DND-41 (cell line): ENCODE results near the gene ZNF138.

Experiments used
- ATAC-seq: fragments of 200-7000 bp; cut with Tn5 transposase; 3 replicates; pipeline ENCODE4 v1.9.1; 2021; ENCODE audit warnings: low read depth; ENCODE audit not compliant: insufficient read depth
- DNase-seq: peaks from one replicate; pipeline ENCODE4 v3.0.0-alpha.2; 2020
- H2AFZ ChIP-seq: 2 replicates; pipeline ENCODE4 v1.6.0; 2012; ENCODE audit warnings: low read depth, low read length
- H3K27ac ChIP-seq: 2 replicates; pipeline ENCODE4 v1.5.1; 2012; ENCODE audit warnings: low read length, inconsistent platforms
- H3K27me3 ChIP-seq: fragments of 200-600 bp; sonication (generic); 2 replicates; pipeline ENCODE4 v1.6.0; 2012; ENCODE audit warnings: low read length, mild to moderate bottlenecking, inconsistent platforms; ENCODE audit not compliant: insufficient read depth, poor library complexity
- H3K36me3 ChIP-seq: 2 replicates; pipeline ENCODE4 v1.5.1; 2012; ENCODE audit warnings: low read length, inconsistent platforms; ENCODE audit not compliant: insufficient read depth
- H3K4me1 ChIP-seq: 2 replicates; pipeline ENCODE4 v1.5.1; 2012; ENCODE audit warnings: mild to moderate bottlenecking, low read length; ENCODE audit not compliant: insufficient read depth
- H3K4me2 ChIP-seq: 2 replicates; pipeline ENCODE4 v1.6.0; 2012; ENCODE audit warnings: mild to moderate bottlenecking, moderate library complexity, low read length, inconsistent platforms; ENCODE audit not compliant: insufficient read depth
- H3K4me3 ChIP-seq, 2 experiments: fragments of 200-600 bp in 1 of 2; shearing (Covaris generic) in 1 of 2; 2 replicates each; pipeline ENCODE4 v1.5.1; 2012 to 2016; ENCODE audit warnings: inconsistent platforms in 2 of 2, low read length in 2 of 2, mild to moderate bottlenecking in 2 of 2, low read depth in 1 of 2, moderate library complexity in 1 of 2
- H3K79me2 ChIP-seq: 2 replicates; pipeline ENCODE4 v1.6.0; 2012; ENCODE audit warnings: low read length, inconsistent platforms; ENCODE audit not compliant: insufficient read depth
- H3K9ac ChIP-seq: 2 replicates; pipeline ENCODE4 v1.6.0; 2012; ENCODE audit warnings: low read depth, mild to moderate bottlenecking, inconsistent platforms, low read length, moderate library complexity
- H3K9me3 ChIP-seq: 2 replicates; pipeline ENCODE4 v1.5.1; 2012; ENCODE audit warnings: low read length, moderate library complexity, mild to moderate bottlenecking, inconsistent platforms; ENCODE audit not compliant: insufficient read depth, severe bottlenecking
- H4K20me1 ChIP-seq: 2 replicates; pipeline ENCODE4 v1.6.0; 2012; ENCODE audit warnings: low read length; ENCODE audit not compliant: insufficient read depth
- CTCF ChIP-seq: IDR thresholded peaks from 2 replicates; pipeline ENCODE4 v1.5.1; 2012; ENCODE audit warnings: borderline replicate concordance, low read length, moderate library complexity, mild to moderate bottlenecking; ENCODE audit not compliant: poor library complexity, severe bottlenecking; ENCODE audit errors: extremely low read depth
- EZH2 ChIP-seq: IDR thresholded peaks from 3 replicates; pipeline ENCODE4 v1.6.1; 2012; ENCODE audit warnings: borderline replicate concordance, low read depth, mild to moderate bottlenecking, moderate library complexity, low read length, inconsistent platforms; ENCODE audit not compliant: severe bottlenecking

ZNF138 gene

GRCh38 chr7:64869912-64870562, 75.8 kb downstream of the ZNF138 start:
- no peaks in the 10 kb centered on the region for H4K20me1 ChIP-seq
- peaks cover 6% of the 10 kb centered on the region; the same call in 1 of the 2 replicates for H3K4me1 ChIP-seq
- no peak overlapping the region for H3K9ac ChIP-seq
- no peak overlapping the region for H3K27ac ChIP-seq
- no peak overlapping the region for H3K4me3 ChIP-seq
- TF ChIP-seq EZH2 (no peak), CTCF (no peak)
- H2AFZ ChIP-seq, result no peak overlapping the region
- ATAC-seq (no peak), DNase-seq (peak; percentile 2)
- peaks cover 21% of the 10 kb centered on the region for H3K9me3 ChIP-seq
- no peaks in the 10 kb centered on the region for H3K36me3 ChIP-seq
- H3K79me2 ChIP-seq, result no peaks in the 10 kb centered on the region
- no peak overlapping the region for H3K4me2 ChIP-seq
- no peaks in the 10 kb centered on the region for H3K27me3 ChIP-seq

- Histone ChIP-seq H3K27ac (no peak overlapping the region), H3K9ac (no peak overlapping the region), H3K36me3 (no peaks in the 10 kb centered on the region), H4K20me1 (no peaks in the 10 kb centered on the region), H3K27me3 (no peaks in the 10 kb centered on the region), H3K4me2 (no peak overlapping the region), H2AFZ (no peak overlapping the region), H3K4me1 (peaks cover 6% of the 10 kb centered on the region; the same call in 1 of the 2 replicates), H3K9me3 (peaks cover 27% of the 10 kb centered on the region), H3K79me2 (no peaks in the 10 kb centered on the region), H3K4me3 (no peak overlapping the region)
- DNase-seq (no peak), ATAC-seq (no peak)
- TF ChIP-seq EZH2 (no peak), CTCF (no peak)
Measured at GRCh38 chr7:64870656-64871055, 76.4 kb downstream of the ZNF138 start.

- H4K20me1 ChIP-seq, result no peaks in the 10 kb centered on the region
- H3K79me2 ChIP-seq, result no peaks in the 10 kb centered on the region
- H3K4me2 ChIP-seq, result no peak overlapping the region
- no peaks in the 10 kb centered on the region for H3K36me3 ChIP-seq
- H3K27me3 ChIP-seq, result no peaks in the 10 kb centered on the region
- peaks cover 31% of the 10 kb centered on the region for H3K9me3 ChIP-seq
- H2AFZ ChIP-seq, result no peak overlapping the region
- TF ChIP-seq CTCF (no peak), EZH2 (no peak)
- DNase-seq (no peak), ATAC-seq (no peak)
- peaks cover 6% of the 10 kb centered on the region; the same call in 1 of the 2 replicates for H3K4me1 ChIP-seq
- no peak overlapping the region for H3K4me3 ChIP-seq
- no peak overlapping the region for H3K9ac ChIP-seq
- no peak overlapping the region for H3K27ac ChIP-seq
Measured at GRCh38 chr7:64871761-64872160, 77.5 kb downstream of the ZNF138 start.
